ENCODE results near the gene CXCR6. TPM values are rescaled to one million over a fixed set of nuclear protein-coding genes. Genes with fewer than 3 reads are reported as not detected.
A peak's percentile ranks its signal among the peaks of the same experiment; 100 is the strongest.

Gene CXCR6
- total and polyA plus RNA-seq, 2 of the 13 experiments (the other 11 are each of a cell fraction or from before 2014, with no cell fraction given), result not detected

DNA sequence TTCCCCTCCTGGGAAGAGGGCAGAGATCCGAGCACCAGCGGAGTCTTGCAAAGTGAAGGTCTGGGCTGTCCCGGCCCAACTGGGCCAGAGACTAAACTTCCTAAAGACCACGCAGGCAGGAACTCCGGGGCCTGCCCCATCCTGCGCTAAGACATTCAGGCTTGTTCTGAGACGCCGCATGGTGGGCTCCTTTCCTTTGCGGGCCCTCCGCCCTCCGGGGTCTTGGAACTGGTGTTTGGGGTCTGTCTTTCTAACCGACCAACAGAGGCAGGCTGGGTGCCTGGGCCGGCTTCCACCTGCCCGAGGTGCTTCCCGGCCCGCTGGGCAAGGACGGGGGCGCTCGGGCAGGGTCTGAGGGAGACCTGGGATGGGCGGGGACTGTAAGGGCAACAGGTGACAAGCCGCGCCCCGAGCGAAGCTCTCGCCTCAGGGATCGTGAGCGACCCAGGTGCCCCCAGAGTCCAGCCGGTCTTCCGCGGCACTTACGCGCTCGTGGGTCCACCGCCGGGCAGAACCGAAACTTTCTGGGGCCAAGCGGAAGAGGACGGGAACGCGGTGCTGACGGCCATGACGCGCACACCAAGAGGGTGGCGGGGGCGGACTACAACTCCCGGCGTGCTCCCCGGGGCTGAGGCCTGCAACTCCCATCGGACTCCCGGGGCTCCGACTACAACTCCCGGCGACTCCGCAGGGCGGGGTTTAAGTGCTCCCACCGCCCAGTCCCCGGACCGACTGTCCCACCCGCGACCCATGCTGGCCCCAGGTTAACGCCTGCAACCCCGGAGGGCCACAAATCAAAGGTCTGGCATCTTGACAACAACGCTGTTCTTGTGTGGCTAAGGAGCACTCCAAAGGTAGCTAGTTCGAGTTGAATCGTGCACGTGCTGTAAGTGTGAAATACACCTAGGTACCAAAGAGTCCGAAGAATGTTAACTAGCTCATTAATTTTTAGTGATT lies 52.2 kb downstream of the CXCR6 start, which contains the start of gene FYCO1 (continued):
- TF ChIP-seq NCOA1 (CRISPR knock-in tag; IDR thresholded peaks at IDR 0.05), result no peak
- TF ChIP-seq KMT2A (CRISPR knock-in tag; IDR thresholded peaks at IDR 0.05), result peak; percentile 31; the same call in 1 of the 2 replicates
- peak; percentile 61; the same call in 1 of the 2 replicates for TF ChIP-seq ZNF782 (CRISPR knock-in tag; IDR thresholded peaks at IDR 0.05; ENCODE audit: borderline replicate concordance)
- peak; percentile 37; the same call in 1 of the 2 replicates for TF ChIP-seq ZBTB7A (CRISPR knock-in tag; IDR thresholded peaks at IDR 0.05)
- TF ChIP-seq, protein P1, sequence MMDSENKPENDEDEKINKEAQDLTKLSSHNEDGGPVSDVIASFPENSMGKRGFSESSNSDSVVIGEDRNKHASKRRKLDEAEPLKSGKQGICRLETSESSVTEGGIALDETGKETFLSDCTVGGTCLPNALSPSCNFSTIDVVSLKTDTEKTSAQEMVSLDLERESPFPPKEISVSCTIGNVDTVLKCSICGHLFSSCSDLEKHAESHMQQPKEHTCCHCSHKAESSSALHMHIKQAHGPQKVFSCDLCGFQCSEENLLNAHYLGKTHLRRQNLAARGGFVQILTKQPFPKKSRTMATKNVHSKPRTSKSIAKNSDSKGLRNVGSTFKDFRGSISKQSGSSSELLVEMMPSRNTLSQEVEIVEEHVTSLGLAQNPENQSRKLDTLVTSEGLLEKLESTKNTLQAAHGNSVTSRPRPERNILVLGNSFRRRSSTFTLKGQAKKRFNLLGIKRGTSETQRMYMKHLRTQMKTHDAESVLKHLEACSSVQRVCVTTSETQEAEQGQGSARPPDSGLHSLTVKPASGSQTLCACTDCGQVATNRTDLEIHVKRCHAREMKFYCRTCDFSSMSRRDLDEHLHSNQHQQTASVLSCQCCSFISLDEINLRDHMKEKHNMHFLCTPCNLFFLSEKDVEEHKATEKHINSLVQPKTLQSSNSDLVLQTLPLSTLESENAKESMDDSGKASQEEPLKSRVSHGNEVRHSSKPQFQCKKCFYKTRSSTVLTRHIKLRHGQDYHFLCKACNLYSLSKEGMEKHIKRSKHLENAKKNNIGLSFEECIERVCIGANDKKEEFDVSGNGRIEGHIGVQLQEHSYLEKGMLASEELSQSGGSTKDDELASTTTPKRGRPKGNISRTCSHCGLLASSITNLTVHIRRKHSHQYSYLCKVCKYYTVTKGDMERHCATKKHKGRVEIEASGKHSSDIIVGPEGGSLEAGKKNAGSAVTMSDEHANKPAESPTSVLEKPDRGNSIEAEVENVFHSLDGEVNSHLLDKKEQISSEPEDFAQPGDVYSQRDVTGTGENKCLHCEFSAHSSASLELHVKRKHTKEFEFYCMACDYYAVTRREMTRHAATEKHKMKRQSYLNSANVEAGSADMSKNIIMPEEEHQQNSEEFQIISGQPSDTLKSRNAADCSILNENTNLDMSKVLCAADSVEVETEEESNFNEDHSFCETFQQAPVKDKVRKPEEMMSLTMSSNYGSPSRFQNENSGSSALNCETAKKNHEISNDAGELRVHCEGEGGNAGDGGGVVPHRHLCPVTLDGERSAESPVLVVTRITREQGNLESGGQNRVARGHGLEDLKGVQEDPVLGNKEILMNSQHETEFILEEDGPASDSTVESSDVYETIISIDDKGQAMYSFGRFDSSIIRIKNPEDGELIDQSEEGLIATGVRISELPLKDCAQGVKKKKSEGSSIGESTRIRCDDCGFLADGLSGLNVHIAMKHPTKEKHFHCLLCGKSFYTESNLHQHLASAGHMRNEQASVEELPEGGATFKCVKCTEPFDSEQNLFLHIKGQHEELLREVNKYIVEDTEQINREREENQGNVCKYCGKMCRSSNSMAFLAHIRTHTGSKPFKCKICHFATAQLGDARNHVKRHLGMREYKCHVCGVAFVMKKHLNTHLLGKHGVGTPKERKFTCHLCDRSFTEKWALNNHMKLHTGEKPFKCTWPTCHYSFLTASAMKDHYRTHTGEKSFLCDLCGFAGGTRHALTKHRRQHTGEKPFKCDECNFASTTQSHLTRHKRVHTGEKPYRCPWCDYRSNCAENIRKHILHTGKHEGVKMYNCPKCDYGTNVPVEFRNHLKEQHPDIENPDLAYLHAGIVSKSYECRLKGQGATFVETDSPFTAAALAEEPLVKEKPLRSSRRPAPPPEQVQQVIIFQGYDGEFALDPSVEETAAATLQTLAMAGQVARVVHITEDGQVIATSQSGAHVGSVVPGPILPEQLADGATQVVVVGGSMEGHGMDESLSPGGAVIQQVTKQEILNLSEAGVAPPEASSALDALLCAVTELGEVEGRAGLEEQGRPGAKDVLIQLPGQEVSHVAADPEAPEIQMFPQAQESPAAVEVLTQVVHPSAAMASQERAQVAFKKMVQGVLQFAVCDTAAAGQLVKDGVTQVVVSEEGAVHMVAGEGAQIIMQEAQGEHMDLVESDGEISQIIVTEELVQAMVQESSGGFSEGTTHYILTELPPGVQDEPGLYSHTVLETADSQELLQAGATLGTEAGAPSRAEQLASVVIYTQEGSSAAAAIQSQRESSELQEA (CRISPR knock-in tag; IDR thresholded peaks at IDR 0.05; ENCODE audit: not compliant biosample characterization), result no peak
- TF ChIP-seq CENPX (CRISPR knock-in tag; IDR thresholded peaks at IDR 0.05), result no peak
- TF ChIP-seq KLF6 (CRISPR knock-in tag; IDR thresholded peaks at IDR 0.05), result no peak
- no peak for TF ChIP-seq NR2F1 (CRISPR knock-in tag; IDR thresholded peaks at IDR 0.05)
- TF ChIP-seq PAXIP1 (CRISPR knock-in tag; conservative IDR thresholded peaks at IDR 0.05), result peak; percentile 32; the same call in 1 of the 2 replicates
- TF ChIP-seq ATF7-NPFF (CRISPR knock-in tag; IDR thresholded peaks at IDR 0.05; ENCODE audit: low read depth), result 0 out of 2 replicates have a peak, but pooled peaks have one; percentile 49
- no peak for TF ChIP-seq SATB2 (CRISPR knock-in tag; IDR thresholded peaks at IDR 0.05)
- no peak for TF ChIP-seq NPAS2 (CRISPR knock-in tag; IDR thresholded peaks at IDR 0.05; ENCODE audit: borderline replicate concordance)
- peak; percentile 56; the same call in 1 of the 2 replicates for TF ChIP-seq PITX1 (CRISPR knock-in tag; IDR thresholded peaks at IDR 0.05)
- peak; percentile 76; the same call in 1 of the 2 replicates for TF ChIP-seq BORCS8-MEF2B (CRISPR knock-in tag; IDR thresholded peaks at IDR 0.05)
- TF ChIP-seq ZNF446 (CRISPR knock-in tag; IDR thresholded peaks at IDR 0.05), result peak; percentile 24; the same call in 1 of the 2 replicates
- no peak for TF ChIP-seq MZF1 (CRISPR knock-in tag; IDR thresholded peaks at IDR 0.05; ENCODE audit: borderline replicate concordance)
- TF ChIP-seq MEIS2 (CRISPR knock-in tag; IDR thresholded peaks at IDR 0.05), result 0 out of 2 replicates have a peak, but pooled peaks have one; percentile 19
